BJ (cell line): ENCODE results near the gene PLAAT4. TPM values are rescaled to one million over a fixed set of nuclear protein-coding genes. Genes with fewer than 3 reads are reported as not detected.
"Not testable (repeated sequence)": the region's sequence is repeated elsewhere in the genome, so short reads cannot be mapped to it uniquely, and the experiment has no call there.

Source experiments
- CTCF ChIA-PET: fragments of 350-600 bp; formaldehyde crosslinking; extraction: SDS; loops from one replicate; lab custom pipeline; 2021; ENCODE audit warnings: antibody characterized with exemption, inconsistent platforms; lab: Yijun Ruan, JAX
- POLR2A ChIA-PET: fragments of 300-600 bp; sonication (Branson Sonifier 250); formaldehyde crosslinking; extraction: SDS; loops from one replicate; lab custom pipeline; 2021; ENCODE audit warnings: antibody characterized with exemption; lab: Charles Lee
- DNase-seq: peaks from one replicate; pipeline ENCODE4 v3.0.0-alpha.2; 2011; ENCODE audit warnings: low read depth
- H3K27me3 ChIP-seq: 2 replicates; pipeline ENCODE4 v1.6.0; 2011; ENCODE audit warnings: low read length; ENCODE audit not compliant: control insufficient read depth, insufficient read depth
- H3K36me3 ChIP-seq: 2 replicates; pipeline ENCODE4 v1.5.1; 2011; ENCODE audit warnings: low read length; ENCODE audit not compliant: control insufficient read depth, insufficient read depth
- H3K4me3 ChIP-seq: 2 replicates; pipeline ENCODE4 v1.5.1; 2011; ENCODE audit warnings: low read depth, mild to moderate bottlenecking, control low read depth, low read length
- polyA plus RNA-seq: library from polyadenylated mRNA; depleted of rRNA; stranded (reverse); fragments of >200 nt; gene quantifications from 2 replicates; pipeline ENCODE4 v1.2.3, GENCODE V29; 2011
- TF ChIP-seq, protein P1 (sequence below): IDR thresholded peaks from 2 replicates; pipeline ENCODE4 v1.5.1; 2011; ENCODE audit warnings: low read depth, mild to moderate bottlenecking, control low read depth, inconsistent platforms, low read length, moderate library complexity; ENCODE audit not compliant: insufficient read depth

The PLAAT4 gene
- polyA plus RNA-seq, 1 experiment: 7.1 TPM

DNA sequence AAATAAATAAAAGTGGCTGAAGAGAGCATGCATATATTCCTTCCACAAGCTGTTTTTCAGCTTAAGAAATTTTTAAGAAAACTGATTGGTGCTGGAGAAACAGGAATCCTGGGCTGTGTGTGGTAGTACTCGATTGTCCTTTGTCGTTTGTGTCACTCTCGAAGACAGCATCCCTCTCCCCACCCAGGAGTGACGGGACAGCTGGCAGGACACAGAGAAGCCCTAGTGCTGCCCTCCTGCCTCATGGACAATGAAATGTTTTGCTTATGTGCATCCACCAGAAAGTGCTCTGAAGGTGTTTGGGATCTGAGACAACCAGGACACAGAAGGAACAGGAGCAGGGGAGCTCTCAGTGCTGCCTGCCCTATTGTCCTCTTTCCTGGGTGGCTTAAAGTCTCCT lies 12.8 kb downstream of the PLAAT4 start:
- ChIA-PET CTCF (no interaction called here), POLR2A (no interaction called here)
- Histone ChIP-seq H3K36me3 (no peaks in the 10 kb centered on the region), H3K4me3 (no peak overlapping the region), H3K27me3 (no peaks in the 10 kb centered on the region; the same call in 1 of the 2 replicates)
- TF ChIP-seq, protein P1, sequence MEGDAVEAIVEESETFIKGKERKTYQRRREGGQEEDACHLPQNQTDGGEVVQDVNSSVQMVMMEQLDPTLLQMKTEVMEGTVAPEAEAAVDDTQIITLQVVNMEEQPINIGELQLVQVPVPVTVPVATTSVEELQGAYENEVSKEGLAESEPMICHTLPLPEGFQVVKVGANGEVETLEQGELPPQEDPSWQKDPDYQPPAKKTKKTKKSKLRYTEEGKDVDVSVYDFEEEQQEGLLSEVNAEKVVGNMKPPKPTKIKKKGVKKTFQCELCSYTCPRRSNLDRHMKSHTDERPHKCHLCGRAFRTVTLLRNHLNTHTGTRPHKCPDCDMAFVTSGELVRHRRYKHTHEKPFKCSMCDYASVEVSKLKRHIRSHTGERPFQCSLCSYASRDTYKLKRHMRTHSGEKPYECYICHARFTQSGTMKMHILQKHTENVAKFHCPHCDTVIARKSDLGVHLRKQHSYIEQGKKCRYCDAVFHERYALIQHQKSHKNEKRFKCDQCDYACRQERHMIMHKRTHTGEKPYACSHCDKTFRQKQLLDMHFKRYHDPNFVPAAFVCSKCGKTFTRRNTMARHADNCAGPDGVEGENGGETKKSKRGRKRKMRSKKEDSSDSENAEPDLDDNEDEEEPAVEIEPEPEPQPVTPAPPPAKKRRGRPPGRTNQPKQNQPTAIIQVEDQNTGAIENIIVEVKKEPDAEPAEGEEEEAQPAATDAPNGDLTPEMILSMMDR: no peak
- DNase-seq: no peak

DNA sequence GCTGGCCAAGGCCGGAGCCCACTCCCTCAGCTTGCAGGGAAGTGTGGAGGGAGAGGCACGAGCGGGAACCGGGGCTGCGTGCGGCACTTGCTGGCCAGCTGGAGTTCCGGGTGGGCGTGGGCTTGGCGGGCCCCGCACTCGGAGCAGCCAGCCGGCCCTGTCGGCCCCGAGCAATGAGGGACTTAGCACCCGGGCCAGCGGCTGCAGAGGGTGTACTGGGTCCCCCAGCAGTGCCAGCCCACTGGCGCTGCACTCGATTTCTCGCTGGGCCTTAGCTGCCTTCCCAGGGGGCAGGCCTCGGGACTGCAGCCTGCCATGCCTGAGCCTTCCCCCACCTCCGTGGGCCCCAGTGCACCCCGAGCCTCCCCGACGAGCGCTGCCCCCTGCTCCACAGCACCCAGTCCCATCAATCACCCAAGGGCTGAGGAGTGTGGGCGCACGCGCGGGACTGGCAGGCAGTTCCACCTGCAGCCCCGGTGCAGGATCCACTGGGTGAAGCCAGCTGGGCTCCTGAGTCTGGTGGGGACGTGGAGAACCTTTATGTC lies 13.6 kb downstream of the PLAAT4 start:
- H3K36me3 ChIP-seq, H3K27me3 ChIP-seq, DNase-seq, POLR2A ChIA-PET, H3K4me3 ChIP-seq: not testable (repeated sequence)
- CTCF ChIA-PET: interaction anchor here (2.2 kb wide), 1 partner anchor 13 kb away, joined by 6 read pairs; the partner anchor contains the start of gene PLAAT4

DNA sequence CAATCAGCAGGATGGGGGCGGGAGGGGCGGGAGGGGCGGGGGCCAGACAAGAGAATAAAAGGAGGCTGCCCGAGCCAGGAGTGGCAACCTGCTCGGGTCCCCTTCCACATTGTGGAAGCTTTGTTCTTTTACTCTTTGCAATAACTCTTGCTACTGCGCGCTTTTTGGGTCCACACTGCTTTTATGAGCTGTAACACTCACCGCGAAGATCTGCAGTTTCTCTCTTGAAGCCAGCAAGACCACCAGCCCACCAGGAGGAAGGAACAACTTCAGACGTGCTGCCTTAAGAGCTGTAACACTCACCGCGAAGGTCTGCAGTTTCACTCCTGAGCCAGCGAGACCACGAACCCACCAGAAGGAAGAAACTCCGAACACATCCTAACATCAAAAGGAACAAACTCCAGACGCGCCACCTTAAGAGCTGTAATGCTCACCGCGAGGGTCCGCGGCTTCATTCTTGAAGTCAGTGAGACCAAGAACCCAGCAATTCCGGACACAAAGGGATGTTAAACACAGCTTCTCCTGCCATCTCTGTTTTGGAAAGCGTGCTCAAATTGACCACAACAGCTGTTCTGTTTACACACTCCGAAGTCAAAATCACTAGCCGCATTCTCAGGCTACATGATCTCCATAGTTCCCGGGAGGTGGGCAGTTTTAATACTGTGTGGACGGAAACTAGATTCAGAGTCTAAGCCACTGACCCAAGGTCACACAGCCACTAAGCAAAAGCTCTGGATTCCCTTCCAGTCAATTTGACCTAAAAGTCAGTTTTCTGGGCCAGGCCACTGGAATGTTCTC lies 14.7 kb downstream of the PLAAT4 start:
- Histone ChIP-seq H3K27me3 (no peaks in the 10 kb centered on the region), H3K36me3 (no peaks in the 10 kb centered on the region), H3K4me3 (no peak overlapping the region)
- CTCF ChIA-PET: interaction anchor here (2.2 kb wide), 1 partner anchor 14 kb away, joined by 6 read pairs; the partner anchor contains the start of gene PLAAT4
- no peak for DNase-seq
- TF ChIP-seq, protein P1: no peak
- POLR2A ChIA-PET: no interaction called here

- H3K4me3 ChIP-seq: no peak overlapping the region
- DNase-seq: no peak
- TF ChIP-seq, protein P1: no peak
- ChIA-PET CTCF (interaction anchor here (2.2 kb wide), 1 partner anchor 15 kb away, joined by 6 read pairs; the partner anchor contains the start of gene PLAAT4), POLR2A (no interaction called here)
- H3K36me3 ChIP-seq: no peaks in the 10 kb centered on the region
- H3K27me3 ChIP-seq: no peaks in the 10 kb centered on the region
These were observed 15.3 kb downstream of the PLAAT4 start for GRCh38 chr11:63551889-63552266.

- POLR2A ChIA-PET: no interaction called here
- Histone ChIP-seq H3K4me3 (no peak overlapping the region), H3K36me3 (no peaks in the 10 kb centered on the region), H3K27me3 (no peaks in the 10 kb centered on the region)
- DNase-seq: no peak
- CTCF ChIA-PET: no interaction called here
- TF ChIP-seq, protein P1: no peak
These were observed 16.3 kb downstream of the PLAAT4 start for GRCh38 chr11:63552921-63553320.
